GM12892 (cell line): ENCODE measurements around the gene MYOZ1.
"Not testable (repeated sequence)": the region's sequence is repeated elsewhere in the genome, so short reads cannot be mapped to it uniquely, and the experiment has no call there.

Experiments used
- POLR2A ChIP-seq: IDR thresholded peaks from 2 replicates; pipeline ENCODE4 v1.6.1; 2011; ENCODE audit warnings: low read depth, low read length, control low read depth
- POLR2AphosphoS5 ChIP-seq: IDR thresholded peaks from 2 replicates; pipeline ENCODE4 v1.6.1; 2011; ENCODE audit warnings: low read depth, low read length, control low read depth

GRCh38 chr10:73663621-73664020 is 22.3 kb upstream of the MYOZ1 start:
- not testable (repeated sequence) for TF ChIP-seq POLR2A, POLR2AphosphoS5
